GM18505 (cell line): ENCODE results near the gene MMS19.

Experiments used
- ATAC-seq: cut with Tn5 transposase; IDR thresholded peaks from one replicate; pipeline ENCODE4 v1.9.1; 2021; ENCODE audit not compliant: unreplicated experiment
- POLR2A ChIP-seq: IDR thresholded peaks from 4 replicates; pipeline ENCODE4 v1.6.1; 2011; ENCODE audit warnings: borderline replicate concordance; ENCODE audit not compliant: insufficient read depth, insufficient read length; ENCODE audit errors: extremely low read depth

Gene MMS19

DNA sequence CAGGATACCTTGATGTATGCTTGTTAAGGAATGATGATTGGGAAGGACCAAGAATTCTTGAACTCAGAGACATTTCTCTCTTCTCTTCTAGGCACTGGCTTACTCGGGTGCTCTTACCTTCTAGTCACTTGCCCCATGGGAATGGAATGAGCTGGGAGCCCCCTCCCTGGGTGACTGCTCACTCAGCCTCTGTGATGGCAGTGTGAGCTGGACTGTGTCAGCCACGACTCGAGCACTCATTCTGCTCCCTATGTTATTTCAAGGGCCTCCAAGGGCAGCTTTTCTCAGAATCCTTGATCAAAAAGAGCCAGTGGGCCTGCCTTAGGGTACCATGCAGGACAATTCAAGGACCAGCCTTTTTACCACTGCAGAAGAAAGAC is 41.5 kb downstream of the MMS19 start:
- no peak for ATAC-seq
- no peak for TF ChIP-seq POLR2A

DNA sequence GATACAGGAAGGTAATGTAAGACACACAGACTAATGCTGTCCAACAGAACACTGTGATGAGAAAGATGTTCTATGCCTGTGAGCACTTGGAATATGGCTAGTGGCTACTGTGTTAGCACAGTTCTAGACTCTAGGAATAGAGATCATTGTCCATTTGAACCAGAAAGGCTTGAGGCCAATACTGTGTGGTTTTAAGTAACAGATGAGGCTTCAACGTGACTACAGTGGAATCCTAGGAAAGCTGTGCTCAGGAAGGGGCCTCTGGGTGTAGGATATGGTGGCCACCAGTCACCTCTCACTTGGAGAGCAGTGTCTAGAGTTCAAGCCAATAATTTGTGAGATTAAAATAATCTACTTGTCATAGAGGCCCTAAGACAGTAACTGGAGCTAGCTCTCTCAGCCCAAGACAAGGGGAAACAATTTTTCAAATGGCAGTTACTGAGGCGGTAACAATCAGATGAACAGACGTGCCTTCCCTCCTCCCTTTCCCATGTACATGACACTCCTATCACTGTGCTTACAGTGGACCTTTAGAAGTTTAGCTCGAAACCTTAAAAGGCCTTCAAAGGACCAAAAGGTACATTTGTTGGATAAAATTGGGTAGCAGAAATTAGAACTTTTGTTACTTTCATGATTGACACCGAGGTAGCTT is 42.1 kb downstream of the MMS19 start:
- no peak for ATAC-seq
- no peak for TF ChIP-seq POLR2A

DNA sequence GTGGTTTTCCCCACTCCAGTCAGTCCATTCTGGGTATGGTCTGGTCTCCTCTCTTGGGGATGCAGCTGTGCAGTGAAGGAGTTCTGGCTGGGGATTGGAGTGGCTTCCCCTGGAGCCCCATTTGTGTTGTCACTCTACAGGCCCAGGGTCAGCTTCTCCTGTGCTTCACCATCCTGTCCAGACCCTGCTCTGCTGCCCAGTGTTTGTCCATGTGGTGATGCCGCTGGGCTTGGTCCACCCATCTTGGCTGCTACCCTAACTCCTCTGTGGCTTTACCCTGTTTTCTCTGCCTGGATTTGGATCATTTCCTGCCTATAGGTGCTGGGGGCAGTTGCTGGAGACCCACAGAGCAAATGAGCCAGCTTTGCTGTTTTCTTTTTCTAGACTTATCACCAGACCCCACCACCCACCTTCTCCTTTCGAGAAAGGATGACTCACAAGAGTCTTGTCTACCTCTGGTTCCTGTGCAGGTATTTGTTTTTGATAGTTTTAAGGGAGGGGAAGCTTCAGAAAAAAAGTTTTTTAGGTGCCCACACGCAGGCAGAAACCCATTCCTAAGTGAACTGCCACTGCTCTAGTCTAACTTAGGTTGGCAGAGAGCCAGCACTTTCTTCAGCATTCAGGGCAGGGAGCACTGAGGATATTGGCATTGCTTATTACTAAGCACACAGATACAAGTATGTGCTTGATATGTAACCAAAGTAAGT is 43.7 kb downstream of the MMS19 start:
- ATAC-seq = no peak
- TF ChIP-seq POLR2A = no peak

DNA sequence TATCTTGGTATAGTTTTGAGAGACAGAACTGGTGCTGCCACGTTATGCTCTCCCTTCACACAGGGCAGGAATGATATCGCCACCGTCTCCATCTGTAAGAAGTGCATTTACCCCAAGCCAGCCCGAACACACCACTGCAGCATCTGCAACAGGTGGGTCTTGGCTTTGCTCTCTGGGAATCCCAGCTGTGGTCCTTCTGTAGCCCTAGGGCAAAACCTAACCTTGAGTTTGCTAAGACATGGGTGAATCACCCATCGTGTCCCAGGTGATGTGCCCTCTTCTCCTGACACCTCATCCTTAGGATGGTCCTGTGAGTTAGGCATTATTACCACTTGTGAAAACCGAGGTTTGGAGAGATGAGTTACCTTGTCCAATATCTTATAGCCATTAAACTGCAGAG is 45.9 kb downstream of the MMS19 start:
- no peak for TF ChIP-seq POLR2A
- ATAC-seq = no peak

DNA sequence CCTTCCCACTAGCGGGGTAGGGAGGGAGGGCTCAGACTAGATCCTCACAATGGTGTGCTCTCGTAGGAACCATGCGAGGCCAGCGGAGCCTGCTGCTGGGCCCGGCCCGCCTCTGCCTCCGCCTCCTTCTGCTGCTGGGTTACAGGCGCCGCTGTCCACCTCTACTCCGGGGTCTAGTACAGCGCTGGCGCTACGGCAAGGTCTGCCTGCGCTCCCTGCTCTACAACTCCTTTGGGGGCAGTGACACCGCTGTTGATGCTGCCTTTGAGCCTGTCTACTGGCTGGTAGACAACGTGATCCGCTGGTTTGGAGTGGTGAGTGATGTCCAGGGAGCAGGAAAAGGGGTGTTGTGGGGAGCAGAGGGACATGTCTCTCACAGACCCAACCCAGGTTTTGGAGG is 46.6 kb downstream of the MMS19 start:
- no peak for TF ChIP-seq POLR2A
- ATAC-seq = no peak

DNA sequence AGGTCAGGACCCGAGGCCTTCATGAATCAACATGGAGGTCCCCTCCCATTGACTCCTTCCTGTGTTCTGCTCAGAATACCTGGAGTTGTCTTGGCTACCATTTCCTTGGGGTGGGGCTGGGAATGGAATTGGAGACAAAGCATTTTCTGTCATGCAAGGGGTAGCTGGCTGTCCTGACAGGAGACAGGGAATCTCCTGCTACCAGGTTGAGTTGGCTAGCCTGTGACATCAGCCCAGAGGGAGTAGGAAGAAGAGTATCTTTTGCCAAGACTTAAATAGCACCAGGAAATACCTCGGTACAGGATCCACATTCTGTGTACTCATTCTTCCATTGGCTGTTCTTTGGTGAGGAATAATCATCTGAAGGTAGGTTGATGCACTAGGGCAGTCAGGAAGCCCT is 47.4 kb downstream of the MMS19 start:
- no peak for ATAC-seq

DNA sequence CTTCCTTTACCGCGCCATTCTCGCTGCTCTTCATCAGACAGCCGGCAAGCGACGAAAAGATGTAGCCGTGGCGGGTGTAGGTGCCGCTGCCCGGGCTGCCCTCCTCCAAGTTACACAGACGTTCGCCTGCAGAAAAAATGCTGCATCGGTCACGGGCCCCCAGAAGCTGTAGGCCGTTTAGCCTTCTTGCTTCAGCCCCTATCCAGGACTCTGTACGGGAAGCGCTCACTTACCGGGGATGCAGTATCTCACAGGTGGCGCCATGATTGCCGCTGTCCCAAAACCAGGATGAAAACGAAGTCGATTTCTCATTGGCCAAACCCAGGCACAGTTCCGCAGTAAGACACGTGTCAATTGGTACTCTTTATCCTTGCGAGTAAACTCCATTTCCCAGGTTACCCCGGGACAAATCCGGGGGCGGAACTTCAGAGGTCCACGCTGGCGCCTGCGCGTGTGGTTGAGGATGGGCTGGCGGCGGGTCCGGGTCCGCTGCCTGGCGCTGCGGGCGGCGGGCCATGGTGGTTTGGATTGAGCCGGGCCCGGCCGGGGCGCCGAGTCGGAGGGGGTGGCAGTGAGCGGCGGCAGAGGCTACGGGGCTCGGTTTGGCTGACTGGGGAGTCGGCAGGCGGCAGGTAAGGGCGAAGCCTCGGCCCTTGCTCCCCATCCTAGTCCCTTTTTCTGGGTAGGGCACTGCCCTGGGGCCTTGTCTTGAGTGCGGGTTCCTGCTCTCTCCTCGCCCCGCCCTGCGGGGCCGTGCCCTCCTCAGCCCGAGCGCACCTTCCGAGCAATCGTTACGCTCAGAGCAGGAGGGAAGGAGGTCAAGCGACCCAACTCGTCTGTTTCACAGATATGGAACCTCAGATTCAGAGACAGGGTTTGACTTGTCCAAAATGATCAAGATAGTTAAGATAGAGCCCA is 52.2 kb downstream of the MMS19 start, which contains the start of the genes EXOSC1 and ZDHHC16:
TSS of gene EXOSC1 (minus strand) at position 285 of the 918 bp plus-strand sequence. CDS start at position 264, 21 bp downstream.
TSS of gene ZDHHC16 (plus strand) at position 454 of the 918 bp plus-strand sequence. CDS start 5,501 bp downstream, outside the sequence.
- TF ChIP-seq POLR2A = peak; percentile 86
- peak; percentile 94 for ATAC-seq

More for the DNA sequence above, 47.4 kb downstream of the MMS19 start:
- no peak for TF ChIP-seq POLR2A

DNA sequence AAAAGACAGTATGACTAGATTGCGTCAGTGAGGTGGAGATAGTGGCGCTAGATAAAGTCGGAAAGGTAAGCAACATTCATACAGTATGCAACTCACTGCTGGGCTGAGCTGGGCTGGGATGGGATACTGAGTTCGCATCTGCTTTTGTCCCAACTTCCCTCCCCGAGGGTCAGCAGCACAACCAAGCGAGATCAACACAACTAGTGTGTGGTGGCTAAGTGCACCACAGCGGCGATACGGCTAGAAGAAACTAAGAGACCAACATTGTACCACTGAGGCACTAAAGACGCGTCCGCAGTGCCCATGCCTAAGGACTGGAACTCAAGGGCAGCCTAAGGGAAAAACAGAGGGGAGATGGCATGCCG is 52.9 kb downstream of the MMS19 start:
- TF ChIP-seq POLR2A = no peak
- ATAC-seq = no peak

DNA sequence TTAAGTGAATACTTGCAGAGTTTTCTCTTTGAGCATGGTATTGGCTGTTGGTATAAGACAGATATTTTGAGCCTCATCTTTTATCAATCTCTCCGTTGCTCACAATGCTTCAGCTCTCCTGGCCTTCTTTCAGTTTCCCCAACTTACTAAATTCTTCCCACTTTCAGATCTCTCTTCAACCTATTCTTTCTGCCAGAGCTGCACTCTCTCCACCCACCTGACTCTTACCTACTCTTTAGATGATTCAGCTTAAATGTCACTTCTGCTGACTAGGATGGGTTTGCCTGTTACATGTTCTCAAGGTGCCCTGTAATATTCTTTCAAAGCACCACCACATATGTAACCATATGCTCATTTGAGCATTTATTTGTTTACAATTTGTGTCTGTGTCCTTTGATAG is 54.0 kb downstream of the MMS19 start:
- ATAC-seq = no peak
- no peak for TF ChIP-seq POLR2A

DNA sequence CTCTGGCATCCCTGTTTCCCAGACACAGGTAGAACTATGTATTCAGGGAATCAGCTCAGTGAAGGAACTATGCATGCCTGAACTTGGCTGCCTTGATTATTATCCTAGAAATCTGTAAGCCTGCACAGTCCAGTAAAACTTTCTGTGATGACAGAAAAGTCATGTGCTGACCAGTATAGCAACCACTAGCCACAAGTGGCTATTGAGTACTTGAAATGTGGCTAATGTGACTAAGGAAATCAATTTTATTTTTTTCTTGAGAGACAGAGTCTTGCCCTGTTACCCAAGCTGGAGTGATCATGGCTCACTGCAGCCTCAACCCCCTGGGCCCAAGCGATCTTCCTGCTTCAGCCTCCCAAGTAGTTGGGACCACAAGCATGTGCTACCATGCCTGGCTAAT is 55.9 kb downstream of the MMS19 start:
- ATAC-seq = no peak
- no peak for TF ChIP-seq POLR2A

DNA sequence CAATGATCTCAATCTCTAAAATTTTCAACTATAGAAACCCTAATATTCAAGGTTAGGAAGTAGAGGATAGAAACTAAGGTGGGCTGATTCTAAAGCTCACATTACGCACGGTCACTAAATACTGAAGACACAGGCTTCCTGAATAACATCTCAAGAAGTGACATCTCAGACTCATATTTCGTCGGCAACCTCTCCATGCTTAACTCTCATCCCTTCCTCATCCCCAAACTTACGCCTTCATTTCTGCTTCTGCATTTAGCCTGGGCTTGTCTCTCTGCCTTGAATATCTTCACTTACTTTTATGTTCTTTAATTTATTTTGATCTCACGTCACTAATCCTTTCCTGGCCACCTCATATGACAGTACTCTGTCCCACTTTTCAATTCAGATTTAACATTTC is 63.0 kb downstream of the MMS19 start:
- ATAC-seq = no peak
- TF ChIP-seq POLR2A = no peak

DNA sequence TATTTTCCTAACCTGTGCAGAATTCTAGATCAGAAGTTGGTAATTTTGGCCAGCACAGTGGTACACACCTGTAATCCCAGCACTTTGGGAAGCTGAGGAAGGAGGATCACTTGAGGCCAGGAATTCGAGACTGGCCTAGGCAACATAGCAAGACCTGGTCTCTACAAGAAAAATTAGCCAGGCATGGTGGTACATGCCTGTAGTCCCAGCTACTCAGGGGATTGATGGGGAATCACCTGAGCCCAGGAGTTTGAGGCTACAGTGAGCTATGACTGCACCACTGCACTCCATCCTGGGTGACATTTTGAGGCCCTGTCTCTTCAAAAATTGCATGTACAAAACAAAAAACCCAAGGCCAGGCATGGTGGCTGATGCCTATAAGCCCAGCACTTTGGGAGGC is 63.7 kb downstream of the MMS19 start:
- TF ChIP-seq POLR2A = no peak
- ATAC-seq = no peak

DNA sequence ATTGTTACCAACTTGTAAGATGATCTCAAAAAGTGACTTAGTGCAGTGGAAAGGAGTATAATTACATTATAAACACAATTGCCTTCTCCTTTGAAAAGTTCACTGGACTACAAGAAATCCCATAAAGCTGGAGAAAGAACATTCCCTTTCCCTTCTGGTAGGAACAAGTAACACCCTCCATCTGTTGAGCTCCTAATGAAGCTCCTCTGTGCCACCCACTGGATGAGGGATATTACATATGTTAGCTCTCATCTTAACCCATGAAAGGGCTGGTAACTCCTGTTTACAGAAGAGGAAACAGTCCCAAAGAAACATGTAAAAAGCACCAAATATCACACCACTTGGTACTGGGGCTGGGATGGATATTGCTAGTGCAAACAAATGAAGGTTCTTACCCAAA is 64.2 kb downstream of the MMS19 start:
- ATAC-seq = no peak
- TF ChIP-seq POLR2A = no peak
